ENCODE data around the gene SLC38A8.

Gene SLC38A8

GRCh38 chr16:84045818-84046470 lies 3.3 kb upstream of the SLC38A8 start:
- DNase-seq (ENCODE audit: low spot score in 2 of 2) (no peak), ATAC-seq (peak; percentile 11)
- Mint-ChIP-seq H3K9me3 (no peaks in the 10 kb centered on the region), H3K27ac (no peak overlapping the region), H3K4me3 (no peak overlapping the region), H3K4me1 (no peaks in the 10 kb centered on the region), H3K36me3 (peaks cover 14% of the 10 kb centered on the region)

- Mint-ChIP-seq H3K4me1 (no peaks in the 10 kb centered on the region), H3K9me3 (no peaks in the 10 kb centered on the region), H3K36me3 (peaks cover 10% of the 10 kb centered on the region), H3K27ac (no peak overlapping the region), H3K4me3 (no peak overlapping the region)
- no peak for DNase-seq (ENCODE audit: low spot score in 2 of 2)
- ATAC-seq = no peak
Measured at GRCh38 chr16:84045001-84045817, 2.6 kb upstream of the SLC38A8 start.

- H3K4me3 Mint-ChIP-seq = no peak overlapping the region
- no peaks in the 10 kb centered on the region for H3K4me1 Mint-ChIP-seq
- peaks cover 3% of the 10 kb centered on the region for H3K36me3 Mint-ChIP-seq
- ATAC-seq (no peak), DNase-seq (ENCODE audit: low spot score in 2 of 2) (no peak)
- no peak overlapping the region for H3K27ac Mint-ChIP-seq
- H3K9me3 Mint-ChIP-seq = no peaks in the 10 kb centered on the region
Measured at GRCh38 chr16:84044118-84044488, 1.5 kb upstream of the SLC38A8 start.

- no peaks in the 10 kb centered on the region for H3K9me3 Mint-ChIP-seq
- H3K4me1 Mint-ChIP-seq = no peaks in the 10 kb centered on the region
- no peak overlapping the region for H3K27ac Mint-ChIP-seq
- DNase-seq (ENCODE audit: low spot score in 2 of 2) (no peak), ATAC-seq (peak; percentile 14)
- no peak overlapping the region for H3K4me3 Mint-ChIP-seq
- no peaks in the 10 kb centered on the region for H3K36me3 Mint-ChIP-seq
Measured at GRCh38 chr16:84043486-84044117, 1.0 kb upstream of the SLC38A8 start.

- ATAC-seq (no peak), DNase-seq (ENCODE audit: low spot score in 2 of 2) (no peak)
- no peak overlapping the region for H3K4me3 Mint-ChIP-seq
- no peaks in the 10 kb centered on the region for H3K4me1 Mint-ChIP-seq
- H3K36me3 Mint-ChIP-seq = no peaks in the 10 kb centered on the region
- H3K27ac Mint-ChIP-seq = no peak overlapping the region
- no peaks in the 10 kb centered on the region for H3K9me3 Mint-ChIP-seq
Measured at GRCh38 chr16:84042879-84043485, 387 bp upstream of the SLC38A8 start.

- no peaks in the 10 kb centered on the region for H3K9me3 Mint-ChIP-seq
- no peak for DNase-seq (ENCODE audit: low spot score in 2 of 2)
- no peaks in the 10 kb centered on the region for H3K4me1 Mint-ChIP-seq
- no peak overlapping the region for H3K4me3 Mint-ChIP-seq
- no peak overlapping the region for H3K27ac Mint-ChIP-seq
- H3K36me3 Mint-ChIP-seq = no peaks in the 10 kb centered on the region
- ATAC-seq = no peak
Measured at GRCh38 chr16:84041881-84042280, 714 bp downstream of the SLC38A8 start.

GRCh38 chr16:84040823-84041820 lies 1.5 kb downstream of the SLC38A8 start:
- H3K4me1 Mint-ChIP-seq = no peaks in the 10 kb centered on the region
- no peak overlapping the region for H3K4me3 Mint-ChIP-seq
- DNase-seq (ENCODE audit: low spot score in 2 of 2) = no peak
- H3K9me3 Mint-ChIP-seq = no peaks in the 10 kb centered on the region
- H3K27ac Mint-ChIP-seq = no peak overlapping the region
- no peaks in the 10 kb centered on the region for H3K36me3 Mint-ChIP-seq
- no peak for ATAC-seq

GRCh38 chr16:84040226-84040822 lies 2.3 kb downstream of the SLC38A8 start:
- H3K27ac Mint-ChIP-seq = no peak overlapping the region
- no peaks in the 10 kb centered on the region for H3K4me1 Mint-ChIP-seq
- no peak for ATAC-seq
- DNase-seq (ENCODE audit: low spot score in 2 of 2) = no peak
- H3K4me3 Mint-ChIP-seq = no peak overlapping the region
- no peaks in the 10 kb centered on the region for H3K36me3 Mint-ChIP-seq
- no peaks in the 10 kb centered on the region for H3K9me3 Mint-ChIP-seq

- Mint-ChIP-seq H3K36me3 (no peaks in the 10 kb centered on the region), H3K27ac (no peak overlapping the region), H3K4me3 (no peak overlapping the region), H3K4me1 (no peaks in the 10 kb centered on the region), H3K9me3 (no peaks in the 10 kb centered on the region)
- ATAC-seq (no peak), DNase-seq (ENCODE audit: low spot score in 2 of 2) (no peak)
Measured at GRCh38 chr16:84039696-84040095, 2.9 kb downstream of the SLC38A8 start.

GRCh38 chr16:84038469-84038868 lies 4.1 kb downstream of the SLC38A8 start:
- Mint-ChIP-seq H3K4me1 (no peaks in the 10 kb centered on the region), H3K36me3 (no peaks in the 10 kb centered on the region), H3K9me3 (no peaks in the 10 kb centered on the region), H3K27ac (no peak overlapping the region), H3K4me3 (no peak overlapping the region)
- ATAC-seq (no peak), DNase-seq (ENCODE audit: low spot score in 2 of 2) (no peak)

GRCh38 chr16:84036982-84037425 lies 5.6 kb downstream of the SLC38A8 start:
- Mint-ChIP-seq H3K36me3 (no peaks in the 10 kb centered on the region), H3K4me3 (no peak overlapping the region), H3K4me1 (no peaks in the 10 kb centered on the region), H3K9me3 (no peaks in the 10 kb centered on the region), H3K27ac (no peak overlapping the region)
- DNase-seq (ENCODE audit: low spot score in 2 of 2) = no peak
- ATAC-seq = no peak

GRCh38 chr16:84036131-84036530 lies 6.5 kb downstream of the SLC38A8 start:
- Mint-ChIP-seq H3K4me3 (no peak overlapping the region), H3K27ac (no peak overlapping the region), H3K9me3 (no peaks in the 10 kb centered on the region), H3K36me3 (no peaks in the 10 kb centered on the region), H3K4me1 (no peaks in the 10 kb centered on the region)
- no peak for DNase-seq (ENCODE audit: low spot score in 2 of 2)
- no peak for ATAC-seq

- DNase-seq (ENCODE audit: low spot score in 2 of 2) (no peak), ATAC-seq (no peak)
- H3K4me3 Mint-ChIP-seq = no peak overlapping the region
- no peaks in the 10 kb centered on the region for H3K36me3 Mint-ChIP-seq
- no peaks in the 10 kb centered on the region for H3K9me3 Mint-ChIP-seq
- peaks cover 4% of the 10 kb centered on the region for H3K4me1 Mint-ChIP-seq
- H3K27ac Mint-ChIP-seq = no peak overlapping the region
Measured at GRCh38 chr16:84034516-84034915, 8.1 kb downstream of the SLC38A8 start.
